ENCODE results near the gene DAPK2. TPM values are rescaled to one million over a fixed set of nuclear protein-coding genes. Genes with fewer than 3 reads are reported as not detected.
A peak's percentile ranks its signal among the peaks of the same experiment; 100 is the strongest.

The DAPK2 gene
- total and polyA plus RNA-seq, 2 of the 13 experiments (the other 11 are each of a cell fraction or from before 2014, with no cell fraction given), result 0.33 to 0.63 TPM

- Histone ChIP-seq H3K27me3 (ENCODE audit: control insufficient read depth in 1 of 2, insufficient read depth in 2 of 2, low read length in 2 of 2) (no peaks in the 10 kb centered on the region; a peak in 1 of 5 replicates), H4K20me1 (ENCODE audit: insufficient read depth, low read length) (peaks cover 5% of the 10 kb centered on the region), H3K4me2 (ENCODE audit: low read depth, low read length) (peak within 1 kb of the TSS; percentile 87), H3K4me3 (replicated peaks in 1 of 3; ENCODE audit: insufficient read depth in 1 of 3, low read depth in 2 of 3, low read length in 3 of 3) (peak within 1 kb of the TSS; percentile 73 to 83 (median 81)), H3K27ac (ENCODE audit: extremely low read length, insufficient read depth, low read length) (peak within 1 kb of the TSS; percentile 83), H3K9me3 (ENCODE audit: low read length) (no peaks in the 10 kb centered on the region), H3K36me3 (replicated peaks in 1 of 2; ENCODE audit: control insufficient read depth in 1 of 2, insufficient read depth in 2 of 2, low read length in 2 of 2) (0 out of 5 replicates have a peak, but pooled peaks cover 0 to 5% of the 10 kb centered on the region in 2 experiments), H2AFZ (ENCODE audit: low read length) (peak within 1 kb of the TSS; percentile 98), H3K4me1 (ENCODE audit: insufficient read depth, low read length) (peaks cover 46% of the 10 kb centered on the region), H3K79me2 (ENCODE audit: insufficient read depth, low read length) (peaks cover 51% of the 10 kb centered on the region), H3K9ac (ENCODE audit: insufficient read depth, low read depth, low read length) (peak within 1 kb of the TSS; percentile 75)
- ATAC-seq (peak; percentile 84), DNase-seq (ENCODE audit: low spot score) (peak; percentile 98), FAIRE-seq (peak; percentile 97)
- ChIA-PET POLR2A (interaction anchor here (0.7 to 2.9 kb wide), 18 partner anchors 11 to 590 kb away, joined by 3 to 88 read pairs (median 5); partner anchors contain the start of genes PPIB and USP3), CTCF (ENCODE audit: low intra/inter-chr PET ratio, low total read pairs) (no interaction called here)
- intact Hi-C loops (cut with micrococcal nuclease; ENCODE audit: unreplicated experiment) (loop anchor here (2.0 kb wide), 2 partner anchors 21 to 341 kb away; no protein-coding TSS in a partner anchor), in situ Hi-C loops (cut with HindIII; ENCODE audit: extremely low pct_ligation_motif_present, low pct_unique_long_range_greater_than_20kb) (no loop called here)
- WGBS (ENCODE audit: low lambda C conversion rate), result 0% methylated on average over 40 of the region's 41 CpGs
- no TSS peak for BruUV-seq (replicated peaks)
- TF ChIP-seq, protein P1, sequence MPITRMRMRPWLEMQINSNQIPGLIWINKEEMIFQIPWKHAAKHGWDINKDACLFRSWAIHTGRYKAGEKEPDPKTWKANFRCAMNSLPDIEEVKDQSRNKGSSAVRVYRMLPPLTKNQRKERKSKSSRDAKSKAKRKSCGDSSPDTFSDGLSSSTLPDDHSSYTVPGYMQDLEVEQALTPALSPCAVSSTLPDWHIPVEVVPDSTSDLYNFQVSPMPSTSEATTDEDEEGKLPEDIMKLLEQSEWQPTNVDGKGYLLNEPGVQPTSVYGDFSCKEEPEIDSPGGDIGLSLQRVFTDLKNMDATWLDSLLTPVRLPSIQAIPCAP (CRISPR knock-in tag; IDR thresholded peaks at IDR 0.05; ENCODE audit: low read depth), result no peak
- TF ChIP-seq KLF9 (CRISPR knock-in tag; IDR thresholded peaks at IDR 0.05; ENCODE audit: low read depth), result no peak
- TF ChIP-seq ZBTB7B (CRISPR knock-in tag; IDR thresholded peaks at IDR 0.05), result no peak
- peak; percentile 93; the same call in 1 of the 2 replicates for TF ChIP-seq FOXK1 (CRISPR knock-in tag; IDR thresholded peaks at IDR 0.05; ENCODE audit: borderline replicate concordance, low read depth)
- TF ChIP-seq WIZ (CRISPR knock-in tag; IDR thresholded peaks at IDR 0.05), result no peak
- TF ChIP-seq ZNF570 (CRISPR knock-in tag; IDR thresholded peaks at IDR 0.05; ENCODE audit: borderline replicate concordance), result no peak
- TF ChIP-seq SOX5 (CRISPR knock-in tag; IDR thresholded peaks at IDR 0.05; ENCODE audit: borderline replicate concordance), result peak; percentile 27; the same call in 1 of the 2 replicates
- no peak for TF ChIP-seq ZNF354B (CRISPR knock-in tag; IDR thresholded peaks at IDR 0.05)
- TF ChIP-seq FOXC1 (CRISPR knock-in tag; IDR thresholded peaks at IDR 0.05; ENCODE audit: borderline replicate concordance), result no peak
- TF ChIP-seq, protein P2, sequence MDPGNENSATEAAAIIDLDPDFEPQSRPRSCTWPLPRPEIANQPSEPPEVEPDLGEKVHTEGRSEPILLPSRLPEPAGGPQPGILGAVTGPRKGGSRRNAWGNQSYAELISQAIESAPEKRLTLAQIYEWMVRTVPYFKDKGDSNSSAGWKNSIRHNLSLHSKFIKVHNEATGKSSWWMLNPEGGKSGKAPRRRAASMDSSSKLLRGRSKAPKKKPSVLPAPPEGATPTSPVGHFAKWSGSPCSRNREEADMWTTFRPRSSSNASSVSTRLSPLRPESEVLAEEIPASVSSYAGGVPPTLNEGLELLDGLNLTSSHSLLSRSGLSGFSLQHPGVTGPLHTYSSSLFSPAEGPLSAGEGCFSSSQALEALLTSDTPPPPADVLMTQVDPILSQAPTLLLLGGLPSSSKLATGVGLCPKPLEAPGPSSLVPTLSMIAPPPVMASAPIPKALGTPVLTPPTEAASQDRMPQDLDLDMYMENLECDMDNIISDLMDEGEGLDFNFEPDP (CRISPR knock-in tag; conservative IDR thresholded peaks at IDR 0.05), result no peak
- no peak; the same call in 1 of the 2 replicates for TF ChIP-seq ZNF784 (CRISPR knock-in tag; IDR thresholded peaks at IDR 0.05; ENCODE audit: borderline replicate concordance)
- no peak for TF ChIP-seq BORCS8-MEF2B (CRISPR knock-in tag; IDR thresholded peaks at IDR 0.05)
- TF ChIP-seq SNAI1 (CRISPR knock-in tag; IDR thresholded peaks at IDR 0.05; ENCODE audit: borderline replicate concordance), result no peak
- TF ChIP-seq, protein P3, sequence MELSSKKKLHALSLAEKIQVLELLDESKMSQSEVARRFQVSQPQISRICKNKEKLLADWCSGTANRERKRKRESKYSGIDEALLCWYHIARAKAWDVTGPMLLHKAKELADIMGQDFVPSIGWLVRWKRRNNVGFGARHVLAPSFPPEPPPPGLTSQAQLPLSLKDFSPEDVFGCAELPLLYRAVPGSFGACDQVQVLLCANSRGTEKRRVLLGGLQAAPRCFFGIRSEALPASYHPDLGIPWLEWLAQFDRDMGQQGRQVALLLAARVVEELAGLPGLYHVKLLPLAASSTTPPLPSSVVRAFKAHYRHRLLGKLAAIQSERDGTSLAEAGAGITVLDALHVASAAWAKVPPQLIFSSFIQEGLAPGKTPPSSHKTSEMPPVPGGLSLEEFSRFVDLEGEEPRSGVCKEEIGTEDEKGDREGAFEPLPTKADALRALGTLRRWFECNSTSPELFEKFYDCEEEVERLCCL (CRISPR knock-in tag; IDR thresholded peaks at IDR 0.05; ENCODE audit: borderline replicate concordance), result peak; percentile 79; the same call in 1 of the 2 replicates
- no peak for TF ChIP-seq PHF5A (CRISPR knock-in tag; IDR thresholded peaks at IDR 0.05; ENCODE audit: low read depth, unreplicated experiment)
- no peak for TF ChIP-seq IKZF4 (CRISPR knock-in tag; IDR thresholded peaks at IDR 0.05; ENCODE audit: borderline replicate concordance, low read depth, not compliant biosample characterization)
- peak; percentile 32; the same call in 1 of the 2 replicates for TF ChIP-seq RFXAP (CRISPR knock-in tag; IDR thresholded peaks at IDR 0.05; ENCODE audit: borderline replicate concordance)
- peak; percentile 65 for TF ChIP-seq RBFOX2 (IDR thresholded peaks at IDR 0.05; ENCODE audit: low read depth, low read length)
Measured at GRCh38 chr15:64093627-64094417, 47.5 kb upstream of the DAPK2 start, which contains the start of gene CIAO2A. Gene CIAO2A (minus strand): TSS chr15:64093838. CDS start chr15:64093768, 70 bp downstream.

Measured in HepG2 (cell line).